ENCODE measurements around the gene COL5A1.

The COL5A1 gene

DNA sequence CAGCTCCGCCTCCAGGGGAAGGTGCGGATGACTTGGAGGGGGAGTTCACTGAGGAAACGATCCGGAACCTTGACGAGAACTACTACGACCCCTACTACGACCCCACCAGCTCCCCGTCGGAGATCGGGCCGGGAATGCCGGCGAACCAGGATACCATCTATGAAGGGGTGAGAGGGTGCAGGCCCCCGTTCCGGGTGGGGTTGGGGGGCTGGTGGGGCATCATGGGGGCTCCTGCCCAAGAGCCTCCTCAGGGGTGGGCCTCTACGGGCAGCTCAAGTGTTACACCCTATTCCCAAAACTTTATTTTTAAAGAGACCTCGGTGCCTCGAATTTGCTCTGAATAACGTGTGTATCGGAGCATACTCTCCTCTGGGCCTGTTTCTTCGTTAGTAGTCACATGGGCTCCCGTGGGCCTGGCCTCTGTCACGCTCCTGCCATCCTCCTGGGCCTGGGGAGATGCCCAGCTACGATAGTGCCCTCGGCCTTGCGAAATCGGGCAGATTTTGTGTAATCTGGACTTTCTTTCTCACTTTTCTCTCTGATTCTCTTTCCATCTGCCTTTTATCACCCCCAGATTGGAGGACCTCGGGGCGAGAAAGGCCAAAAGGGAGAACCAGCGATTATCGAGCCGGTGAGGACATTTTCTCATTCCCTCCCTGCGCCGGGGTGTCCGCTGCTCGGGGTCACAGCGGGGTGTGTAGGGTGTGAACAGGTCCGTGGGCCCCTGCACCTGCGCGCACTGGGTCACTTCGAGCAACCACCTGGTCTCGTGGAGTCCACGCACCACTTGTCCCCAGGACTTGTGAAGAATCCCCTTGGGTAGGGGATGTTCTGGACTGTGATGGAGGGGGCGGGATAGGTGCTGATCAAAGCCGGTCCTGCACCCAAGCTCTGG lies 90.1 kb downstream of the COL5A1 start:
- DNase-seq, result no peak

DNA sequence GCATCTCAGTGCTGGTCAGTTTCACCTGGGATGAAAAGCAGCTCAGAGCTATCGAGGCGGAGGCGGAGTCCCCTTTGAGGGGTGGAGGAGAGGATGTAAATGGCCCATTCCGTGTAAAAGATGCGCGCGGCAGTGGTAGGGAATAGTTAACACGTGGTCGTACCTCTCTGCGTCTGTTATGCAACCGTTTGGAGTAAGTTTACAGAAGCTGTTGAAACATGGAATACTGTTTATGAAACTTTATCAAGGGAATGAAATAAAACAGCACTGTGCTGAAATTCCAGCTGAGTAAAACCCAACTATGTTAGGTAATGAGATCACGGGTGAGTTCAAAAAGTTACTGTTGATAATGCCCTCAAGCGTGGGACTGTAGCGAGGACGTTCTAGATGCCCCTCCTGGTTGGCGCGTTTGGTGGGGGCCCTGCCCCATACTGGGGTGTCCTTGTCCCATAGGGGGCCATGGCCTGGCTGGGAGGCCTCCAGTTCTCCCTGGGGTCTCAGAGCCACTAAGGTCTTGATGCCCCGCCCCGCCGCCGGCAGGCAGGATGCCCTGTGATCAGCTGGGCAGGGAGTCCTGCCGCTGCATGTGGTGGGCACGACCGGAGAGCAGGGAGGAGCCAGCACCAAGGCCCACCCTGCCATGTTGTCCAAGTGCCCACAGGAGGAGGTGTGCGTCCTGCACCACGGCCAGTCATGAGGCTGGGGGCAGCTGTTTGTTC lies 90.9 kb downstream of the COL5A1 start:
- DNase-seq, result no peak

DNA sequence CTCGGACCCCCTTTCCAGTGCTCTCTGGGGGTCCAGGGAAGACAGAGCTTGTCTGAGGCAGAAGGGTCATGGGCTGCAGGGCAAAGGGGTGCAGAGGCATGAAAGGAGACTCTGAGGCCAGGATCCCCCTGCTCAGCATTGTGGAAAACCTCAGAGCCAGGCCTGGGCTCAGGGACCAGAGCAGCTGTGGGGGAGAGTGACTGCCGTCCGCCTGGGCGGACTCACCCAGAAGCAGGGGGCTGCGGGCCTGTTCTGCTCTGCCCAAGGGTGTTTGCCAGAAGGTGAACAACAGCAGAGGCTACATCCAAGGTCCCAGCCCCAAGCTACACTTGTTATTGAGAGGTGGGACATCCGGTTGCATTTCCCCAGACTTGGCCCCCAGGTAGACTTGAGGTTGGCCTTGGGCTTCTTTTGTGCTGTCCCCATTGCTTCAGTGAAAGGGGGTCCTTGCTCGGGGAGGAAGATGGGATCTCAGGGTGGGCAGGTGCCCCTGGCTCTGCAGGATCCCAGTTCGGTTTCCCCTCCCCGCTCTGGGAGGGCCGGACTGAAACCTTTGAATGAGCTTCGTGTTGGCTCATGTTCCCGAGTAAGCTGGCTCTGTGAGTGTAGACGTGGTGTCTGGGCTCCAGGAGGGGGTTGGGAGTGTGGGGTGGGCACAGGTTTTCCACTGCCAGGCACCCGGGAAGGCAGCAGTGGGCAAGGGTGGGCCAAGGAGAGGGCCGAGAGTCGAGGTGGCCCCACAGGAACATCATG lies 92.1 kb downstream of the COL5A1 start:
- DNase-seq, result no peak

DNA sequence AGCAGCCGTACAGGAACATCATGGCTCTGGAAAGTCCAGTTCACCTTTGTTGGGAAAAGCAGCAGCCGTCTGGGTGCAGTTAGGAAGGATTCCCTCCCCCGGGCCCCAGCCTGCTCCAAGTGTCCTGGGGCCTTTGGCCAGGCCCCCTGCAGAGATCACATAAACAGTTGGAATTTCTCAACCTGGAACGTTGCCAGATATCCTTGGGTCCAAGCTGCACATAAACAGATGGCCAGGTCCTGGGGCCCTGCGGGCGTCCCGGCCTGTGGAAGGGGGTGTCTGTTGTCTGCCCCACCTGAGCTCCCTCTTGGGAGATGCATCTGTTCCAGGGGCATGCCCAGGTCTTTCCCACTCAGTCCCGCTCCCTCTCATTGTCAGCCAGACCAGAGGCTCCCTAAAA lies 92.7 kb downstream of the COL5A1 start:
- no peak for DNase-seq

DNA sequence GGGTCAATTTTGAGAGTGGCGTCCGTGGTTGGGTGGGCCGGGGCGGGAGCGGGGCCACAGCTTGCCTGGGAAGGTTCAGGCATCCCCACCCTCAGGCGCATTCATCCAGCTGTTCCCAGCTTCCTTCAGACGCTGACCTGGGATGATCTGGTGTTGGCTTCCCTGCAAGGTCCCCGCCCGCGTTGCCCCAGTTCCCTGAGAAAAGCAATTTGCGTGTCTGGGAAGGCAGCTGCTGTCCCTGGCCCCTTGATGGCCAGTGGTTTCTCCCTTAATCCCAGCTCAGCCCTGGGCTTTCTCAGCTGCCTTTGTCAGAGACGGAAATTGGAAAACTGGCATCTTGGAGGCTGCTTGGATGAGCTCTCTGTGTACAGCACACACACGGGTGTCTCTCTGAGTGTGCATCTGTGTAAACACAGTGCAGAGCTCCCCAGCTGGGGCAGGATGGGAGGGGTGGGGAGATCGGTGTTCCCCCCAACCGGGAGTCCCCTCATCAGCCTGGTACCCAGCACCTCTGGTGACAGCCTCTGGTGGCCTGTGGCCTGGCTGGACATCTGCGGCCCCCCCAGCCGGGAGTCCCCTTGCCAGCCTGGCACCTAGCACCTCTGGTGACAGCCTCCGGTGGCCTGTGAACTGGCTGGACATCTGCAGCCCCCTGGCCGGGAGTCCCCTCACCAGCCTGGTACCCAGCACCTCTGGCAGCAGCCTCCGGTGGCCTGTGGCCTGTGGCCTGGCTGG lies 94.0 kb downstream of the COL5A1 start:
- DNase-seq, result no peak

DNA sequence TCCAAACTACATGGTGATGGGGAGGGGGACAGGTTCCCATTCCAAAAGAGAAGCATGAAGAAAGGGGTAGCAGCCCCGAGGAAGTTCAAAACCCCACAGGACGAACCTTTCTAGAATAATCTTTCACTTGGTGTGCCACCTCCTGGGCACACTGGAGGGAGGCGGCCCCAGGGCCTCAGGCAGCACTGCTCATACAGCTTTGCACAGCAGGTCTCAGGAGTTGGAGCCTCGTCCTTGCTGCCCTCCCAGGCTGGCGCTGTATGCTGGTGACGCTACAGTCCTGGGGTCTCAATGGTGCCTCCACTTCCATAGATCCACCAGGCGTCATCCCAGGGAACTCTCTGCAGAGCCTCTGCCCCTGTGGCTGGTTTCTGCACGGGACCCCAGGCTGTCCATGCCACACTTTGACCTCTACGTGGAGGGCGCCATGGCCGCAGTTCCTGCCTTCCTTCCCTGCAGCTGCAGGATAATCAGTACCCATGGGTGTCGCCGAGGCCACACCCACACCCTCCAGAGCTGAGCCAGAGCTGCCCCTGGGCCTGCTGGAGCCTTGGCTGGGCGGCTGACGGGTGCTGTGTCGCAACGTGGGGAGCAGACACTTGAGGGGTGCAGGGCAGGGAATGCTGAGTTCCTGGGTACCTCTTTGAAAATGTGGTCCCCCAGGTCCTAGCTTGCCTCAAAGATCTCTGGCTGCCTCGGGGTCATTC lies 95.3 kb downstream of the COL5A1 start:
- DNase-seq, result no peak

DNA sequence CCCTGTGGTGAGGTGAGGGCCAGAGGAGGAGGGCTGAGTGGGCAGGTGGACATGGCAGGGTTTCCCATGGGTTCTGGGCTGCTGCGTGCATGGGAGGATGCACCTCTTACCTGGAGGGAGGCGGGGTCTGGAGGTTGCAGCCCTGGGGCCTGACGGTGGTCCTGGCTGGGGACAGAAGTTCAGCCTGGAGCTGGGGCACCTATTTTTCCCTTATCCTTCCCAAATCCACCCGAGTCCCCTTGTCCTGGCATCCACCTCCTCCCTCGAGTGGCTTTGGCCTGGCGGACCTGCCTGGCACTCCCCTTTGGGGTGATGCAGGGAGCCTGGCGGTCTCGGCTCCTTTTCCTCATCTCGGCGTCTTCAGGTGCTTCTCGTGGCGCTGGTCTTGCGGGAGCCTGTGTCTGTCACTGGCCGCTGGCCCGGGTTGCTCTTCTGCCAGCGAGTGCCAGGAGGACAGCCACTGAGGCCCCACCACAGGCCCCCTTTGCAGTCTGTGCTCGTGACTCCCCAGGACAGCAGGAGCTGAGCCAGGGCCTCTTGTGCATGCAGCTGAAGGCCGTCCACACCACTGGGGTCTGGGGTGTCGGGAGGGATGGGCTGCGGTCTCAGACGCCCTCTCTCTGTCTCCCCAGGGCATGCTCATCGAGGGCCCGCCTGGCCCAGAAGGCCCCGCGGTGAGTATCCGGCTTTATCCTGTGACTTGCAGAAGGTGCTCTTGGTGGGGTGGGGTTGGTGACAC lies 96.4 kb downstream of the COL5A1 start:
- DNase-seq, result no peak

DNA sequence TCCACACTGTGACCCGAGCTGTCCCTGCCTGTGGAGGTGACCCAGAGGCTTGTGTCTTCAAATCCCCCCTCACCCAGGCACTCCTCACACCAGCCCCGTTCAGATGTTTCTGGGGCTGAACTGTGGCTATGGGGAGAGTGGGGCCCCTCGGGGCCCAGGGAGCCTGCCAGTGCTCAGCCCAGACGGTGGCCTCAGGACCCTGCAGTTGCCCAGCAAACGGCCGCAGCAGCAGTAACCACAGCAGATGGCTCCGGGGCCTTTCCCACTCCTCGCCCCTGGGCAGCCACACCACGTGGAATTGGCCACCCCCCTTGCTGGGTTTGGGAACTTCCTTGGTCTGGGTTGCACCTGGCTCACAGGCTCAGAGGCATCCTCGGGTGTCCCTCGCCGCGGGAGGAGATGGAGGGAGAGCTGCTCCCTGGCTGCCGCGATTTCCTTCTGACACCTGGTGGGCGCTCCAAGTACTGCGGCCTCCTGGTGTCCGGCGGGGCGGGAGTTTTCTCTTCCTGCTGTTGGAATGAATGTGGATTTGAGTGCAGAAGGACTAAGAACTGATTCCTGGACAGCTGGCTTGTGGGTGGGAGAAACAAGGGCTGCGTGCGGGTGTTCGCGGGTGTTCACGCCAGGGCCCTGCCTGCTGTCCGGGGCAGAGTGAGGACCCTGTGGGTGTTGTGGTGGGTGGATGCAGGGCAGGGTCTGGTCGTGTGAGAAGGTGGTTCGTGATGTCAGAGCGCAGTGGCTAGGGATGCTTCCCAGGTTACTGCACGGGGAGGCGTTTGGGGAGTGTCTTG lies 97.5 kb downstream of the COL5A1 start:
- DNase-seq, result peak; percentile 24

DNA sequence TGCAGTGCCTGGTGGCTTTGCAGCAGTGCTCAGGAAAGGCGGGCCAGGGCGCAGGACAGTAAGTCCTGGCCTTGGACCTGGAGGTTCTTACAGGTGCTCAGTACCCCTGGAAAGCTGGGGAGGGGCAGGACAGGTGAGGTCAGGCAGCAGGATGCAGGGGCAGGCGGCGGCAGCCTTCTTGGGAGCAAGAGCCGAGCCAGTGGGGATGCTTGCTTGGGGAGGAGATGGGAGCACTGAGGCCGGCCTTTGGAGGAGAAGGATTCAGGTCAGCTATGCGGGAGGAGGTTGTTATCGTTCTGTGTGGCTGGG lies 98.0 kb downstream of the COL5A1 start:
- no peak for DNase-seq

DNA sequence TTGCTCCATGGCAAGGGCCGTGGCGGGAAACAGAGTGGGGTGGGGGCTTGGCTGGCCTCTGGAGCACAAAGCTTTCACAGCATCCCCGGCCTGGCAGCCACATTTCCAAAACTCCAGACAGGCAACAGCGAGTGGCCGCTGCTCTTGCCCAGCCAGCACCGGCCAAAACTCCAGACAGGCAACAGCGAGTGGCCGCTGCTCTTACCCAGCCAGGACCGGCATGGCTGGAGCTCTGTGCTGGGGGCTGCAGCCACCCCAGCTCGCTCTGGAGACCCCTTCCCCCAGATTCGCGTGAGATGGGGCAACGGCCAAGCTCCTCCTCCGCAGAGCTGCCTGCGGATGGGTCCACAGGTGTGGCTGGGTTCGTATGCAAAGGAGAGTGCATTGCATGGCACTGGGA lies 98.5 kb downstream of the COL5A1 start:
- DNase-seq, result no peak

DNA sequence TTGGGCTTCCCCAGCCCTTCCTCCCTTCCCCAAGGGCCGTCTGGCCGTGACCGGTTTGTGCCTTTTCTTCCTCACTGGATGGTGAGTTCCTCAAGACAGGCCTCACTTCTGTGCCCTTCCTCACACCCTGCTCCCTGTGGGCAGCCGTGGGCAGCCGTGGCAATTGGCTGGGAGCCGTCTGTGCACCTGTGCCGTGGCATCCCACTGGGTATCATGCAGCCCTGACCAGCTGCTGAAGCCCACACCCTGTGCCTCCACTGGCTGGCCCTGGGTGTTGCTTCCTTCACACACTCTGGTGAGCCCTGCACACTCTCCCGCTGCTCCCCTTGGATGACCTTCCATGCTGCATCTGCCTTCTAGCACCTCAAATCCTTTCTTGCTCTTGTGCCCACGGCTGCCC lies 100.2 kb downstream of the COL5A1 start:
- no peak for DNase-seq

DNA sequence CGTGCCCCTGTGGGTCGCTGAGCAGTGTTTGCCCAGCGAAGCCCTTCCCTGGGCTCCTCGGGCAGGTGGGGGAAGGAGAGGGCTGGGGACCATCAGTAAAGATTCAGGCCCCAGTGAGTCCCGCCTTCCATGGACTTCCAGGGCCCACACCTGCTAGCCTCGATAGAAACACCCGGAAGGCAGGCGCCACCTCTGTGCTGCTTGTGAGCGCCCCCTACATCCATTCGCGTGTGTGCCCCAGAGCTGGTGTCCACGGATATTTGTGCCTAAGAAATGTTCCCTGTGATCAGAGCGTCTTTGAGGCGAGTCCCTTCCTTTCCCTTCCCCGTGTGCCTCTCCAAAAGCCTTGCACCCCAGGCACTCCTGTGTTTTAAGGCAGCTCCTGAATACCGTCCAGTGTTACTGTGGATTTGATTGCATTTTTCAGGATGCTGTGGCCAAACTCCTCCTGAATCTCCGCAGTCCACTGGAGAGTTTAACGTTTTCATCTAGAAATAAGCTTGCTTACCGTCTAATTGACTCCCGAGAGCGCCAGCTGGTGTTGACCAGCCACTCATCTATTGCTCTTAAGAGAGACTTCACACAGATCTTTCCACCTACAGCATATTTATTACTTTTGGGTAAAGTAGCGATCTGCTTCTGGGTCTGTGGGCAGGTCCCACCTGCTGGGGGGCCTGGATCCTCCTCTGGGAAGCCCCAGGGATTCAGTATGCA lies 101.4 kb downstream of the COL5A1 start:
- DNase-seq, result no peak

DNA sequence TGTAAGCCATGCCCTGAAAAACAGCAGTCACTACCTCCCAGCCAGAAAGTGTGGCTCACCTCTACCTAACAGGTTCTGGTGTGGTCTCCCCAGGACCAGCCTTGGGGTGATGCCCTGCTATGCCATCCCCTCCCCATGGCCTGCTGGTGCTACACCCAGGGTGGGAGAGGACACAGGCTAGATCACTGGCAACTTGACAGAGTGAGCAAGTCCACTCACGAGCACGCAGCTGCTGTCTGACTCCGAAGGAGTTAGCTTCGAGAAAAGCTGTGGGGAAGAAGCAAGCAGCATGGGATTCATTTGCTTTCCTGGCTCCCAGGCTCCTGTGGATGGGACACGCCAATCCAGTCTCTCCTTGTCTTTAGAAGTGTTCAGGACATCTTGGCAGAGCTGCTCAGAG lies 102.2 kb downstream of the COL5A1 start:
- DNase-seq, result no peak

DNA sequence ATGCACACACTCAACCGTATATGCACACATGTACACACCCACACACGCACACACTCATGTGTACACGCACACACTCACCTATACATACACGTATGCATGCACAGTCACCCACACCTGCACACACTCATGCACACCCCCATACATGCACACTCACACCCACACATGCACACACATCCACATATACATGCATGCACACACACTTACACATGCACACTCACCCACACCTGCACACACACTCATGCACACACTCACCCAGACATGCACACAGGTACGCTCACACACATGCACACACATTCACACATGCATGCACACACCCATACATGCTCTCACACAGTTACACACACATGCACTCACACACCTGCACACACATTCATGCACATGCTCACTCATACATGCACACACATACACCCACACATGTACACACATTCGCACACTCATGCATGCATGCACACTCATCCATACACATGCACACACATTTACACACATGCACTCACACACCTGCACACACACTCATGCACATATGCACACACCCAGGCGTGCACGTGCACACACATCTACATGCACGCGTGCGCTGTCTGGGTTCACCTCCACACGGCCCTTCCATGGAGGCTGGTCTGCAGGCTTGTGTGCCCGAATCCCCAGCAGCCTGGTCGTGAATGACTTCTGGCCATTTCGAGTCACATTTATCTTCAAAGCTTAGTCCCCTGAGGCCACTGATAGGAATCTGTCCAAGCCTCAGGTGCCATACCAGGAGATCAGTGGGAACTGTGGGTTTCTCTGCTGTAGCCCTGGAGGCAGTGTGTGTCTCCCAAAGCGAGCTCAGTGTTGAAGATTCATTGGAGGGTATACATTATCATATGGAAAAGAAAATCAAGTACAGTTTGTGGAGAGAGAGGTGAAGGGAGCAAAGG lies 103.0 kb downstream of the COL5A1 start:
- DNase-seq, result no peak

DNA sequence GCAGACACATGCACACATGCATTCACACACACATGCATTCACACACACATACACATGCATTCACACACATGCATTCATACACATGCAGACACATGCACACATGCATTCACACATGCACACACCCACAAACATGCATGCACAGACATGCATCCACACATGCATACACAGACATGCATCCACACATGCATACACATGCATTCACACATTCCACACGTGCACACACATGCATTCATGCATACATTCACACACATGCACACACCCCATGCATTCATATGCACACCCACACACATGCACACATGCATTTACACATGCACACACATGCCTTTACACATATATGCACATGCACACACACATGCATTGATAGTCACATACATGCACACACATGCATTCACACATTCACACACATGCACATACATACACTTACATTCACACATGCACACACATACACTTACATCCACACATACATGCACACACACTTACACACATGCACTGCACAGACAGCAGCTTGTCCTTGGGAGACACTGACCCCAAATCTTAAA lies 106.4 kb downstream of the COL5A1 start:
- no peak for DNase-seq

DNA sequence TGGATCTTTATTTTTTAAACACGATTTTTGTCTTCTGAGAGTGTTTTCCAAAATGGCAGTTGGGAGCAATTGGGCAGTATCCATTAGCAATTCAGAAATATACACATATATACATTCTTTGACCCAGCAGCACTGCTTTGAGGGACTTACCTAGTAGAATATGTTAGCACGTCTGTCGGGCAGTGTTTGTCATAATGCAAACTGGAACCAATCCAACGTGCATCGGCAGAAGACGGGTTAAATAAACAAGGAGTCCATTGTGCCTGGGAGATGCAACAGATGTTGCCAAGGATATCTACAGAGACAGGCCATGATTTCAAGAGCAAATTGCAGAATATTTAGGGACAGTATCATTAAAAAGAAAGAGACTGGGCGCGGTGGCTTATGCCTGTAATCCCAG lies 107.0 kb downstream of the COL5A1 start:
- DNase-seq, result no peak

DNA sequence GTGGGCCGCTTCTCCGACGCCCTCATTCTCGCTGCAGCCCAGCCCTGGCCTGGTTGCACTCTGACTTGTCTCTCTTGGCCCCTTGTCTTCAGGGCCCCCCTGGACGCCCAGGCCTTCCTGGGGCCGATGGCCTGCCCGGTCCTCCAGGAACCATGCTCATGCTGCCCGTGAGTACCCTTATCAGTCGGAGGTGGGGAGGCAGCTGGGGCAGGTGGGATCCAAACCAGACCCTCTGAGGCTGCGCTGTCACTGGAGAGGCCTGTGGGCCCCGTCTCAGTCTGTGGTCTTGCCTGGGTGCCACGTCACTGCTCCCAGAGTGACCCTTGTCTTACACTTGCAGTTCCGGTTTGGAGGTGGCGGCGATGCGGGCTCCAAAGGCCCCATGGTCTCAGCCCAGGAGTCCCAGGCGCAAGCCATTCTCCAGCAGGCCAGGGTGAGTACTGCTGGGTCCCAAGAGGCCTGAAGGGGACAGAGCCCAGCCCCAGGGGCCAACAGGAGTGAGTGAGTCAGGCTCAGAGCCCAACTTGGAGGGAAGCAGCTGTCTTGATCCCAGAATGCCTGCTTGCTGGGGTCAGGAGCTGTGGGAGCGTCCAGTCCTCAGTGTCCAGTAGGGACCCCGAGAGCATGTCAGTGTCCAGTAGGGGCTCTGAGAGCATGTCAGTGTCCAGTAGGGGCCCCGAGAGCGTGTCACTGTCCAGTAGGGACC lies 109.0 kb downstream of the COL5A1 start:
- no peak for DNase-seq

DNA sequence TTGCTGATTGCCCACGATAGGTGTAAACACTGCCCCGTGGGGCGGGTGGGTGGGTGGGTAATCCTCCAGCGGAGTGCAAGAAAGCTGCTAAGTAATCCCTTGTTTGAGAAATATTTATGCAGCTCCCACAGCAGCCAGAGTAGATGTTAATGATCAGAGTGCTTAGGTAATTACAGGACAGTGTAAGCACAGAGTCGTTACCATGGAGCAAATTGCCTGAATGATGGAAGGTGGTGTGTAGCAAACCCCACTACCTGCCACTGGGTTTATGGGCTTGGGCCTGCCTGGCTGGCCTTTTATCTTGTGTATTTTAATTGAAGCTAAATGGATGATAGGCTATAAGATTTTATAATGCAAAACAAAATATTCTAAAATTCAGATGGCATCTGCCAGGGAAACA lies 110.0 kb downstream of the COL5A1 start:
- no peak for DNase-seq

Data from CD4-positive, alpha-beta T cell treated with Interleukin-12 subunit alpha and Interleukin-12 subunit beta, for 1 hour (primary cell).